Measurements from ENCODE around the gene CNTN1.

Gene CNTN1

GRCh38 chr12:40864891-40865290, 172.7 kb downstream of the CNTN1 start:
- no peak for DNase-seq

GRCh38 chr12:40870981-40871380, 178.7 kb downstream of the CNTN1 start:
- DNase-seq = no peak

GRCh38 chr12:40874868-40875267, 182.6 kb downstream of the CNTN1 start:
- no peak for DNase-seq

- DNase-seq = no peak
Measured at GRCh38 chr12:40889329-40889728, 197.1 kb downstream of the CNTN1 start.

- DNase-seq = no peak
Measured at GRCh38 chr12:40892528-40892927, 200.3 kb downstream of the CNTN1 start.

- DNase-seq = no peak
Measured at GRCh38 chr12:40898505-40898904, 206.3 kb downstream of the CNTN1 start.

- no peak for DNase-seq
Measured at GRCh38 chr12:40903040-40903439, 210.8 kb downstream of the CNTN1 start.

- no peak for DNase-seq
Measured at GRCh38 chr12:40907115-40907527, 214.9 kb downstream of the CNTN1 start.

- DNase-seq = no peak
Measured at GRCh38 chr12:40911676-40912075, 219.4 kb downstream of the CNTN1 start.

GRCh38 chr12:40915172-40915571, 222.9 kb downstream of the CNTN1 start:
- DNase-seq = no peak

- DNase-seq = no peak
Measured at GRCh38 chr12:40917561-40917960, 225.3 kb downstream of the CNTN1 start.

GRCh38 chr12:40921563-40922163, 229.4 kb downstream of the CNTN1 start:
- no peak for DNase-seq

GRCh38 chr12:40937891-40938290, 245.7 kb downstream of the CNTN1 start:
- no peak for DNase-seq

GRCh38 chr12:40942326-40942725, 250.1 kb downstream of the CNTN1 start:
- DNase-seq = no peak

GRCh38 chr12:40945772-40946171, 253.5 kb downstream of the CNTN1 start:
- no peak for DNase-seq

- DNase-seq = no peak
Measured at GRCh38 chr12:40946612-40947194, 254.5 kb downstream of the CNTN1 start.

GRCh38 chr12:40947797-40948196, 255.6 kb downstream of the CNTN1 start:
- DNase-seq = no peak

GRCh38 chr12:40953076-40953475, 260.8 kb downstream of the CNTN1 start:
- DNase-seq = no peak

GRCh38 chr12:40957417-40957816, 265.2 kb downstream of the CNTN1 start:
- no peak for DNase-seq

GRCh38 chr12:40959041-40959440, 266.8 kb downstream of the CNTN1 start:
- no peak for DNase-seq

- no peak for DNase-seq
Measured at GRCh38 chr12:40963751-40964150, 271.5 kb downstream of the CNTN1 start.

GRCh38 chr12:40969796-40970195, 277.6 kb downstream of the CNTN1 start:
- DNase-seq = no peak

GRCh38 chr12:40970320-40970907, 278.2 kb downstream of the CNTN1 start:
- DNase-seq = no peak

- DNase-seq = no peak
Measured at GRCh38 chr12:40971911-40972310, 279.7 kb downstream of the CNTN1 start.

GRCh38 chr12:40976546-40976945, 284.3 kb downstream of the CNTN1 start:
- no peak for DNase-seq
